HEK293 (cell line): Measurements from ENCODE around the gene MYO5B.

Experiments used
- CTCF ChIA-PET: fragments of 350-600 bp; formaldehyde crosslinking; extraction: SDS; loops from one replicate; lab custom pipeline; 2021; ENCODE audit warnings: antibody characterized with exemption; lab: Yijun Ruan, JAX
- POLR2A ChIA-PET: fragments of 300-600 bp; formaldehyde crosslinking; extraction: SDS; loops from one replicate; lab custom pipeline; 2020; ENCODE audit warnings: antibody characterized with exemption, inconsistent platforms; lab: Yijun Ruan, JAX
- H3K27ac ChIP-seq: fragments of 200-500 bp; sonication (Bioruptor generic); 2 replicates; pipeline ENCODE4 v1.5.1; 2014; ENCODE audit warnings: low read depth, low read length, control low read depth, inconsistent platforms; ENCODE audit errors: extremely low read depth
- H3K36me3 ChIP-seq, 2 experiments: fragments of 200-500 bp in 1 of 2; sonication (Bioruptor generic) in 1 of 2; 1 replicate in 1 of 2; 2 replicates in 1 of 2; pipeline ENCODE4 v1.5.1; 2014 to 2017; ENCODE audit warnings: inconsistent platforms in 2 of 2, low read length in 2 of 2; ENCODE audit not compliant: control insufficient read depth in 2 of 2, insufficient read depth in 1 of 2
- H3K4me1 ChIP-seq: fragments of 200-500 bp; sonication (Bioruptor generic); 2 replicates; pipeline ENCODE4 v1.5.1; 2014; ENCODE audit warnings: mild to moderate bottlenecking, low read length, inconsistent platforms; ENCODE audit not compliant: control insufficient read depth, insufficient read depth
- H3K4me3 ChIP-seq: 2 replicates; pipeline ENCODE4 v1.5.1; 2011; ENCODE audit warnings: low read depth, mild to moderate bottlenecking, control low read depth, low read length, moderate library complexity
- H3K9me3 ChIP-seq: fragments of 200-500 bp; sonication (Bioruptor generic); 2 replicates; pipeline ENCODE4 v1.5.1; 2014; ENCODE audit warnings: low read depth, low read length, inconsistent platforms; ENCODE audit not compliant: control insufficient read depth, insufficient read depth
- EGR2 ChIP-seq: fragments of 450-650 bp; formaldehyde crosslinking; IDR thresholded peaks from 2 replicates; pipeline ENCODE4 v1.5.1; 2016; ENCODE audit warnings: low read depth, missing biosample characterization, missing genetic modification characterization
- HOXA7 ChIP-seq: sonication (generic); formaldehyde crosslinking; IDR thresholded peaks from 2 replicates; pipeline ENCODE4 v1.8.1; 2022; ENCODE audit warnings: missing genetic modification reagents, borderline replicate concordance
- HOXD13 ChIP-seq: sonication (generic); formaldehyde crosslinking; IDR thresholded peaks from 2 replicates; pipeline ENCODE4 v1.8.0; 2022; ENCODE audit warnings: missing genetic modification reagents, borderline replicate concordance
- IKZF3 ChIP-seq: fragments of 450-650 bp; IDR thresholded peaks from 2 replicates; pipeline ENCODE4 v1.5.0; 2018; ENCODE audit warnings: missing biosample characterization, mild to moderate bottlenecking, missing genetic modification characterization, moderate library complexity
- KLF16 ChIP-seq: fragments of 450-650 bp; formaldehyde crosslinking; IDR thresholded peaks from 2 replicates; pipeline ENCODE4 v1.5.1; 2017; ENCODE audit warnings: missing biosample characterization, missing genetic modification characterization
- REPIN1 ChIP-seq: fragments of 450-650 bp; formaldehyde crosslinking; IDR thresholded peaks from 2 replicates; pipeline ENCODE4 v1.5.1; 2017; ENCODE audit warnings: missing biosample characterization, missing genetic modification characterization, low read depth
- SCRT1 ChIP-seq: fragments of 450-650 bp; formaldehyde crosslinking; IDR thresholded peaks from 2 replicates; pipeline ENCODE4 v1.5.1; 2016; ENCODE audit warnings: missing biosample characterization, missing genetic modification characterization, borderline replicate concordance
- TCF7L2 ChIP-seq: IDR thresholded peaks from 2 replicates; pipeline ENCODE4 v1.6.1; 2011; ENCODE audit warnings: low read depth, mild to moderate bottlenecking, inconsistent platforms, low read length, moderate library complexity, borderline replicate concordance
- ZBTB17 ChIP-seq: fragments of 450-650 bp; formaldehyde crosslinking; IDR thresholded peaks from 2 replicates; pipeline ENCODE4 v1.5.1; 2016; ENCODE audit warnings: missing biosample characterization, missing genetic modification characterization
- ZBTB48 ChIP-seq: fragments of 450-650 bp; formaldehyde crosslinking; IDR thresholded peaks from 2 replicates; pipeline ENCODE4 v1.5.1; 2016; ENCODE audit warnings: missing biosample characterization, missing genetic modification characterization
- ZNF10 ChIP-seq: fragments of 450-650 bp; formaldehyde crosslinking; IDR thresholded peaks from 2 replicates; pipeline ENCODE4 v1.5.1; 2017; ENCODE audit warnings: missing biosample characterization, missing genetic modification characterization
- ZNF121 ChIP-seq: fragments of 450-650 bp; formaldehyde crosslinking; IDR thresholded peaks from 2 replicates; pipeline ENCODE4 v1.5.1; 2016; ENCODE audit warnings: missing biosample characterization, missing genetic modification characterization
- ZNF211 ChIP-seq: fragments of 450-650 bp; formaldehyde crosslinking; IDR thresholded peaks from 2 replicates; pipeline ENCODE4 v1.5.1; 2016; ENCODE audit warnings: low read depth, missing biosample characterization, missing genetic modification characterization
- ZNF223 ChIP-seq: fragments of 450-650 bp; formaldehyde crosslinking; IDR thresholded peaks from 2 replicates; pipeline ENCODE4 v1.5.1; 2016; ENCODE audit warnings: missing biosample characterization, missing genetic modification characterization
- ZNF239 ChIP-seq: fragments of 450-650 bp; formaldehyde crosslinking; IDR thresholded peaks from 2 replicates; pipeline ENCODE4 v1.5.1; 2016; ENCODE audit warnings: missing biosample characterization, missing genetic modification characterization
- ZNF311 ChIP-seq: fragments of 450-650 bp; formaldehyde crosslinking; IDR thresholded peaks from 2 replicates; pipeline ENCODE4 v1.5.1; 2017; ENCODE audit warnings: missing biosample characterization, missing genetic modification characterization, borderline replicate concordance
- ZNF394 ChIP-seq: fragments of 450-650 bp; formaldehyde crosslinking; IDR thresholded peaks from 2 replicates; pipeline ENCODE4 v1.5.1; 2016; ENCODE audit warnings: missing biosample characterization, missing genetic modification characterization, mild to moderate bottlenecking, moderate library complexity, borderline replicate concordance
- ZNF423 ChIP-seq: fragments of 450-650 bp; formaldehyde crosslinking; IDR thresholded peaks from 2 replicates; pipeline ENCODE4 v1.5.1; 2016; ENCODE audit warnings: missing biosample characterization, missing genetic modification characterization
- ZNF596 ChIP-seq: fragments of 450-650 bp; IDR thresholded peaks from 2 replicates; pipeline ENCODE4 v1.5.0; 2018; ENCODE audit warnings: missing biosample characterization, mild to moderate bottlenecking, missing genetic modification characterization, moderate library complexity
- ZNF623 ChIP-seq: fragments of 450-650 bp; formaldehyde crosslinking; IDR thresholded peaks from 2 replicates; pipeline ENCODE4 v1.5.1; 2016; ENCODE audit warnings: missing biosample characterization, missing genetic modification characterization
- ZNF629 ChIP-seq: fragments of 450-650 bp; formaldehyde crosslinking; IDR thresholded peaks from 2 replicates; pipeline ENCODE4 v1.5.1; 2017; ENCODE audit warnings: missing biosample characterization, missing genetic modification characterization
- ZNF645 ChIP-seq: fragments of 450-650 bp; formaldehyde crosslinking; IDR thresholded peaks from 2 replicates; pipeline ENCODE4; 2016; ENCODE audit warnings: missing biosample characterization, missing genetic modification characterization
- ZNF776 ChIP-seq: fragments of 450-650 bp; formaldehyde crosslinking; IDR thresholded peaks from 2 replicates; pipeline ENCODE4 v1.5.0; 2017; ENCODE audit warnings: missing biosample characterization, missing genetic modification characterization, borderline replicate concordance
- TF ChIP-seq, protein P1 (sequence below): fragments of 450-650 bp; formaldehyde crosslinking; optimal IDR thresholded peaks from 2 replicates; pipeline ENCODE3; 2016; ENCODE audit warnings: missing biosample characterization, mild to moderate bottlenecking, missing genetic modification characterization
- TF ChIP-seq, protein P2 (sequence below): fragments of 450-650 bp; formaldehyde crosslinking; IDR thresholded peaks from 2 replicates; pipeline ENCODE4 v1.5.1; 2016; ENCODE audit warnings: missing biosample characterization, missing genetic modification characterization

MYO5B gene

DNA sequence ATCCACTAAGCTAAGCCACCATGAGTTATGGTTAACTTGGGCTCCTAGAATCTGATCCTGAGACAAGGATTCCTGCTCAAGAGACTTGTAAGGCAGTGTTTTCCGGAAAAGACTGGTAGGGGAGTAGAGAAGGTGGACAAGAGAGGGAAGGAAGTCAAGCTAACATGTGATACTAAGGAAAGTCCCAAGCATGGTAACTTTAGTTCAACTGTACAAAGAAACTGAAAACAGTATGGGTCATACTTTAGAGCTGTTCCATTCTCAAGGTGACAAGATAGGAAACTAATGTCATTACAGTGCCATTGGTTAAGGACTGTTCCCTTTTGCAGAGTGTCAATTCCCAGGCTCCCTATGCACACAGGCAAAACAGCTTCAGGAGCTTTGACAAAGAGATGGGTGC is 5.8 kb downstream of the MYO5B start:
- POLR2A ChIA-PET: no interaction called here

DNA sequence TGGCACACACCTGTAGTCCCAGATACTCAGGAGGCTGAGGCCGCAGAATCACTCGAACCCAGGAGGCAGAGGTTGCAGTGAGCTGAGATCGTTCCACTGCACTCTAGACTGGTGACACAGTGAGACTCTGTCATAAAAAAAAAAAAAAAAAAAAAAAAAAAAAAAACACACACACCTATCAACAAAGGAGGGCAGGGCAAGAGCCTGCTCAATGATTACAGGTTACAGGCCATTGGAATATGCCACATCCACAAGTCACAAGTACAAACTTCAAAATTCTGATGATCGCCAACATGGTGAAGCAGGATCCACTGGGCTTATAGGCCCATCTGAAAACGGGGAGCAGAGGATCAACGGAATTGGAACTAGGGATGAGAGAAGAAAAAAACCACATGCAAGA is 6.3 kb downstream of the MYO5B start:
- Histone ChIP-seq H3K27ac (no peak overlapping the region), H3K4me3 (no peak overlapping the region), H3K4me1 (0 out of 2 replicates have a peak, but pooled peaks cover 4% of the 10 kb centered on the region), H3K36me3 (no peaks in the 10 kb centered on the region), H3K9me3 (no peaks in the 10 kb centered on the region)
- POLR2A ChIA-PET: no interaction called here
- TF ChIP-seq ZNF596 (tag by site-specific recombination) (no peak), ZNF645 (tag by site-specific recombination) (no peak), ZBTB48 (no peak), HOXD13 (CRISPR knock-in tag) (no peak), TCF7L2 (no peak), ZNF239 (no peak), HOXA7 (CRISPR knock-in tag) (no peak), ZNF776 (tag by site-specific recombination) (no peak), ZNF423 (no peak), ZNF121 (tag by site-specific recombination) (no peak), ZNF223 (no peak), KLF16 (no peak), REPIN1 (tag by site-specific recombination) (no peak), ZNF394 (tag by site-specific recombination) (no peak), SCRT1 (tag by site-specific recombination) (no peak), ZBTB17 (tag by site-specific recombination) (no peak), EGR2 (no peak)
- TF ChIP-seq, protein P1, sequence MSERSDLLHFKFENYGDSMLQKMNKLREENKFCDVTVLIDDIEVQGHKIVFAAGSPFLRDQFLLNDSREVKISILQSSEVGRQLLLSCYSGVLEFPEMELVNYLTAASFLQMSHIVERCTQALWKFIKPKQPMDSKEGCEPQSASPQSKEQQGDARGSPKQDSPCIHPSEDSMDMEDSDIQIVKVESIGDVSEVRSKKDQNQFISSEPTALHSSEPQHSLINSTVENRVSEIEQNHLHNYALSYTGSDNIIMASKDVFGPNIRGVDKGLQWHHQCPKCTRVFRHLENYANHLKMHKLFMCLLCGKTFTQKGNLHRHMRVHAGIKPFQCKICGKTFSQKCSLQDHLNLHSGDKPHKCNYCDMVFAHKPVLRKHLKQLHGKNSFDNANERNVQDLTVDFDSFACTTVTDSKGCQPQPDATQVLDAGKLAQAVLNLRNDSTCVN (tag by site-specific recombination): no peak
- CTCF ChIA-PET: no interaction called here

More for the DNA sequence above, 5.8 kb downstream of the MYO5B start:
- no peaks in the 10 kb centered on the region for H3K9me3 ChIP-seq
- no peak overlapping the region for H3K27ac ChIP-seq
- H3K36me3 ChIP-seq: no peaks in the 10 kb centered on the region
- CTCF ChIA-PET: interaction anchor here (0.6 to 1.0 kb wide), 2 partner anchors 168 to 327 kb away, joined by 3 read pairs; no protein-coding TSS in a partner anchor
- no peaks in the 10 kb centered on the region for H3K4me1 ChIP-seq
- TF ChIP-seq ZNF211 (no peak), ZNF10 (tag by site-specific recombination) (no peak), IKZF3 (tag by site-specific recombination) (no peak), ZNF623 (tag by site-specific recombination) (no peak), ZNF311 (tag by site-specific recombination) (no peak), ZNF629 (no peak)
- TF ChIP-seq, protein P2, sequence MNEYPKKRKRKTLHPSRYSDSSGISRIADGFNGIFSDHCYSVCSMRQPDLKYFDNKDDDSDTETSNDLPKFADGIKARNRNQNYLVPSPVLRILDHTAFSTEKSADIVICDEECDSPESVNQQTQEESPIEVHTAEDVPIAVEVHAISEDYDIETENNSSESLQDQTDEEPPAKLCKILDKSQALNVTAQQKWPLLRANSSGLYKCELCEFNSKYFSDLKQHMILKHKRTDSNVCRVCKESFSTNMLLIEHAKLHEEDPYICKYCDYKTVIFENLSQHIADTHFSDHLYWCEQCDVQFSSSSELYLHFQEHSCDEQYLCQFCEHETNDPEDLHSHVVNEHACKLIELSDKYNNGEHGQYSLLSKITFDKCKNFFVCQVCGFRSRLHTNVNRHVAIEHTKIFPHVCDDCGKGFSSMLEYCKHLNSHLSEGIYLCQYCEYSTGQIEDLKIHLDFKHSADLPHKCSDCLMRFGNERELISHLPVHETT (tag by site-specific recombination): no peak
- TF ChIP-seq, all 188 proteins: peak for 0
- no peak overlapping the region for H3K4me3 ChIP-seq
